Mesenchymal stem cell (in vitro differentiated cells and primary cell): ENCODE data around the gene CHST3.

Source experiments
- DNase-seq: peaks from one replicate; pipeline ENCODE4 v3.0.0-alpha.2; 2013
- H2AFZ ChIP-seq: one replicate; pipeline ENCODE4 v1.6.1; 2013; ENCODE audit warnings: low read depth, mild to moderate bottlenecking, control low read depth, inconsistent platforms, low read length, moderate library complexity
- H2AK5ac ChIP-seq: 2 replicates; pipeline ENCODE4 v1.6.1; 2013; ENCODE audit warnings: low read length, moderate library complexity, mild to moderate bottlenecking, inconsistent platforms; ENCODE audit not compliant: severe bottlenecking
- H2BK120ac ChIP-seq: one replicate; pipeline ENCODE4 v1.6.1; 2013; ENCODE audit warnings: low read depth, mild to moderate bottlenecking, inconsistent platforms, low read length, moderate library complexity
- H2BK12ac ChIP-seq, 2 experiments: one replicate each; pipeline ENCODE4 v1.6.1; 2013; ENCODE audit warnings: inconsistent platforms in 2 of 2, low read length in 2 of 2, mild to moderate bottlenecking in 2 of 2, moderate library complexity in 2 of 2, control low read depth in 1 of 2
- H2BK15ac ChIP-seq: one replicate; pipeline ENCODE4 v1.6.1; 2013; ENCODE audit warnings: mild to moderate bottlenecking, low read depth, inconsistent platforms; ENCODE audit not compliant: poor library complexity, severe bottlenecking
- H2BK5ac ChIP-seq: 2 replicates; pipeline ENCODE4 v1.6.1; 2013; ENCODE audit warnings: low read depth, mild to moderate bottlenecking, low read length, control low read depth, inconsistent platforms; ENCODE audit not compliant: poor library complexity, severe bottlenecking
- H3K14ac ChIP-seq, 2 experiments: one replicate each; pipeline ENCODE4 v1.6.1; 2013; ENCODE audit warnings: inconsistent platforms in 2 of 2, low read length in 2 of 2, control low read depth in 1 of 2, mild to moderate bottlenecking in 1 of 2, moderate library complexity in 1 of 2
- H3K18ac ChIP-seq, 2 experiments: one replicate each; pipeline ENCODE4 v1.6.1; 2013; ENCODE audit warnings: inconsistent platforms in 2 of 2, low read length in 2 of 2, control low read depth in 1 of 2, low read depth in 1 of 2, mild to moderate bottlenecking in 1 of 2
- H3K23ac ChIP-seq, 2 experiments: one replicate each; pipeline ENCODE4 v1.6.1; 2013; ENCODE audit warnings: inconsistent platforms in 2 of 2, low read length in 2 of 2, mild to moderate bottlenecking in 2 of 2, moderate library complexity in 2 of 2, control low read depth in 1 of 2
- H3K27ac ChIP-seq: 2 replicates; pipeline ENCODE4 v1.5.1; 2013; ENCODE audit warnings: mild to moderate bottlenecking, moderate library complexity, low read length, control low read depth, inconsistent platforms; ENCODE audit not compliant: poor library complexity, severe bottlenecking
- H3K27me3 ChIP-seq, 2 experiments: 2 replicates each; pipeline versions ENCODE4 v1.6.1 to v1.7.0; 2013; ENCODE audit warnings: low read length in 2 of 2, mild to moderate bottlenecking in 2 of 2, moderate library complexity in 2 of 2, control low read depth in 1 of 2, inconsistent platforms in 1 of 2; ENCODE audit not compliant: control insufficient read depth in 1 of 2, insufficient read depth in 1 of 2
- H3K36me3 ChIP-seq, 2 experiments: 2 replicates each; pipeline versions ENCODE4 v1.6.1 to v1.7.0; 2013; ENCODE audit warnings: low read length in 2 of 2, control low read depth in 1 of 2, inconsistent platforms in 1 of 2, low read depth in 1 of 2, mild to moderate bottlenecking in 1 of 2; ENCODE audit not compliant: insufficient read depth in 2 of 2, control insufficient read depth in 1 of 2
- H3K4ac ChIP-seq, 2 experiments: one replicate each; pipeline ENCODE4 v1.6.1; 2013; ENCODE audit warnings: inconsistent platforms in 2 of 2, low read length in 2 of 2, mild to moderate bottlenecking in 2 of 2, moderate library complexity in 2 of 2, control low read depth in 1 of 2, low read depth in 1 of 2
- H3K4me1 ChIP-seq: 2 replicates; pipeline ENCODE4 v1.6.1; 2013; ENCODE audit warnings: low read depth, low read length, control low read depth; ENCODE audit not compliant: control insufficient read depth, insufficient read depth
- H3K4me2 ChIP-seq: 2 replicates; pipeline ENCODE4 v1.6.1; 2013; ENCODE audit warnings: low read length, mild to moderate bottlenecking, inconsistent platforms; ENCODE audit not compliant: poor library complexity, severe bottlenecking
- H3K4me3 ChIP-seq, 2 experiments: 2 replicates each; pipeline versions ENCODE4 v1.5.1 to v1.7.0; 2013; ENCODE audit warnings: low read length in 2 of 2, mild to moderate bottlenecking in 2 of 2, control low read depth in 1 of 2, low read depth in 1 of 2; ENCODE audit not compliant: insufficient read depth in 1 of 2
- H3K79me1 ChIP-seq: replicated peaks from 2 replicates; pipeline ENCODE4 v1.6.1; 2013; ENCODE audit warnings: mild to moderate bottlenecking, control low read depth, low read length, inconsistent platforms; ENCODE audit not compliant: poor library complexity, severe bottlenecking
- H3K9ac ChIP-seq: 2 replicates; pipeline ENCODE4 v1.7.0; 2013; ENCODE audit warnings: mild to moderate bottlenecking, low read length, moderate library complexity
- H3K9me3 ChIP-seq: 2 replicates; pipeline ENCODE4 v1.7.0; 2013; ENCODE audit warnings: mild to moderate bottlenecking, low read length; ENCODE audit not compliant: control insufficient read depth
- H4K8ac ChIP-seq: one replicate; pipeline ENCODE4 v1.6.1; 2013; ENCODE audit warnings: inconsistent platforms, mild to moderate bottlenecking, low read length, moderate library complexity
- H4K91ac ChIP-seq: one replicate; pipeline ENCODE4 v1.6.1; 2013; ENCODE audit warnings: mild to moderate bottlenecking, low read length, inconsistent platforms
- WGBS: methylation state at CpG from one replicate; pipeline ENCODE4 v1.1.7; 2013; ENCODE audit warnings: mixed read lengths; 5-methylcytosine and 5-hydroxymethylcytosine counted together

Gene CHST3

DNA sequence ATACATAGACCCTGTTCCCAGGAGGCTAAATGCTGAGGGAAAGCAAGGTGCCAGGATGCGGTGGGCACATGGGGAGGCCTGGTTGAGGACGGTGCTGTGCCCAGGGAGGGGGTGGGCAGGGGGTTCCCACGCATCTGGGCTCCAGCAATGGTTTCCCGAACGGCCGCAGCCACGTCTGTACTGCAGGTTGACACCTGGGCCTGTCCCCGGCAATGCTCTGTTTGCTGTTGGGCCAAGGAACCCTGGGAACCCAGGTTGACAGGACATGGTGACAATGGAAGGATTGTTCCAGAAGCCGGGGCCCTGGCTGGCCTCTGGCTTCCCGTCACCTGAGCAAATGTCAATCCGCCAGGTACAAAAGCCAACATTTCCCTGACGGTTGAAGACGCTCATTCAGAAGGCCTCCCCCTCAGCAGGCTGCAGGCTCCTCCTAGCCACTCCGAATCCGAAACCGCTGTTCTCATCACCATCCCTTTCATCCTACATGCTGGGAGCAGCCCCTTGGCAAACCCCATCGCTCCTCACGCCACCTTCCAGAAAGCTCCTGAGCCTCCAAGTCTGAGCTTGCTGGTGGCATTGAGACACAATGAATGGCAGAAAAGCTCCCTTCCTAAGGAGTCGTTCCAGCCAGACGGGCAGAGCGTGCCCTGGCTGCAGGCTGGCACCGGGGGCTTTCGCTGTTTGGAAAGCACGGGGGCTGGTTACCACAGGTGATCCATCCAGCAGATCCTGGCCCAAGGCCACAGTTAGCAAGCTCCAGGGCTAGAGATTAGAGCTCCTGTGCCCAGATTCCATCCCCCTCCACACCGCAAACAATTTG, 92.9 kb downstream of the CHST3 start:
- Histone ChIP-seq H4K91ac (no peak overlapping the region), H2AFZ (no peak overlapping the region), H2BK12ac (peak overlapping the region in 1 of 2 experiments; percentile 38), H2BK15ac (no peak overlapping the region), H3K79me1 (no peaks in the 10 kb centered on the region), H2BK5ac (no peak overlapping the region), H4K8ac (no peak overlapping the region), H3K14ac (no peak overlapping the region), H3K9ac (no peak overlapping the region), H3K23ac (no peak overlapping the region), H2BK120ac (no peak overlapping the region), H3K4me2 (no peak overlapping the region), H3K4ac (no peak overlapping the region), H3K4me3 (no peak overlapping the region), H3K4me1 (no peaks in the 10 kb centered on the region), H3K36me3 (no peaks in the 10 kb centered on the region), H3K18ac (no peak overlapping the region), H3K9me3 (no peaks in the 10 kb centered on the region), H3K27ac (no peak overlapping the region), H2AK5ac (no peak overlapping the region), H3K27me3 (peaks cover 32 to 48% of the 10 kb centered on the region in 2 experiments)
- DNase-seq = no peak
- 88% methylated on average over 25 of the region's 25 CpGs for WGBS

DNA sequence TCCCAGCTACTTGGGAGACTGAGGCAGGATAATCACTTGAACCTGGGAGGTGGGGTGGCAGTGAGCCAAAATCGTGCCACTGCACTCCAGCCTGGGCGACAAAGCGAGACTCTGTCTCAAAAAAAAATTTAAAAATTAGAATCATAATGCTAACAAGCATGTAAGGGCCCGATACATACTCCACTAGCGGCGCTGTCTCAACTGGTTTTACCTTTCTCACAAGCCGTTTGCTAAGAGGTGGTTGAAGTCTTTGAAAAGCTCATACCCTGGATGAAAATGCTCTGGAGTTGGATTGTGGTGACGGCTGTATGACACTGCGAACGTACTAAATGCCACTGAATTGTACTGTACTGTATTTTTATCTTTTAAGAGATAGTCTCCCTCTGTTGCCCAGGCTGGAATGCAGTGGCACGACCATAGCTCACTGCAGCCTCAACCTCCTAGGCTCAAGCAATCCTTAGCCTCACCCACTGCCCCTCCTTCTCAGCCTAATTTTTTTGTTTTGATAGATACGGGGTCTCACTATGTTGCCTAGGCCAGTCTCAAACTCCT, 94.2 kb downstream of the CHST3 start:
- Histone ChIP-seq H3K4me3 (no peak overlapping the region), H3K27ac (no peak overlapping the region), H3K4me1 (peaks cover 2% of the 10 kb centered on the region), H3K27me3 (peaks cover 32 to 45% of the 10 kb centered on the region in 2 experiments), H2BK5ac (no peak overlapping the region), H2AK5ac (no peak overlapping the region), H3K9ac (no peak overlapping the region), H2AFZ (no peak overlapping the region), H3K4ac (no peak overlapping the region), H2BK15ac (no peak overlapping the region), H3K36me3 (no peaks in the 10 kb centered on the region), H3K14ac (no peak overlapping the region), H4K8ac (no peak overlapping the region), H3K79me1 (no peaks in the 10 kb centered on the region), H2BK12ac (no peak overlapping the region), H4K91ac (no peak overlapping the region), H3K23ac (no peak overlapping the region), H3K9me3 (no peaks in the 10 kb centered on the region), H2BK120ac (no peak overlapping the region), H3K4me2 (no peak overlapping the region), H3K18ac (no peak overlapping the region)
- no peak for DNase-seq
- WGBS = 98% methylated on average over 10 of the region's 12 CpGs

DNA sequence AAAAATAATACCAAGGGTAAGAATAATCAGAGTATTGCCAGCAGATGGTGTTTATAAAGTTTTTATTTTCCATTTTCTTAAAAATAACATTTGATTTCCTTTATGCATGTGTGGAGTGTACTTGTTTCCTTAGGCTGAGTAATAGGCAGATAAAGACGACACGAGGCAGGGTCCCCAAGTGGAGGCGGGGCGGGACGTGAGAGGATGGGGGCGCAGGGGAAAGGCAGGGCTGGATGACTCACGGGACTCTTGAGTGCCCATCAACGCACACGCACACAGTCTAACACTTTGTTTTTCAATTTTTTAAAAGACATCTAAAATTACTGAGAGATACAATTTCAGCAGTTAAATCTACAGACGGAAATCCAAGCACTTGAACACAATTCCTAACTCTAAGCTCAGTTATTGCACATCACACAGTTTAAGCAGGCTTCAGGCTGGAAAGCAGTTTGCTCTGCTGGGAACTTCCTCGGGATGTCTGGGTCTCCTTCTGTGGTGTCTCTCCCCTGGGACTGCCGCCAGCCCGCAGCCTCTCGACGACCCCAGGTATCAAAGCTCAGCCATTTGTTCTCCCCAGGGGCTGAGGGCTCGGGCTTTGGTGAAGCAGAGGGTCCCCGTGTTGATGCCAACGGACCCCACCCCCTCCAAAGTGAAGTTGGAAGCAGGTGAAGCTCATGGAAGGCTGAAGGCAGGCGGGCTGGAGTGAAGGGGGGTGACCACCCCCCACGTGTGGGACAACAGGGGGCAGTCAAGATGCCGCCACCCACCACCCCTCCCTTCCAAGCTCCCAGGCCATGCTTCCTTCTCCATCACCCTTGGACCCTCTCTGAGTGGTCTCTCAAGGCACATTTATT, 95.0 kb downstream of the CHST3 start:
- 66% methylated on average over 19 of the region's 21 CpGs for WGBS
- H2AFZ ChIP-seq = no peak overlapping the region
- no peak overlapping the region for H3K9ac ChIP-seq
- no peak overlapping the region for H3K14ac ChIP-seq
- H2BK120ac ChIP-seq = no peak overlapping the region
- no peak overlapping the region for H3K4me2 ChIP-seq
- no peak overlapping the region for H3K4ac ChIP-seq
- peaks cover 2% of the 10 kb centered on the region for H3K4me1 ChIP-seq
- H2BK5ac ChIP-seq = no peak overlapping the region
- H2AK5ac ChIP-seq = no peak overlapping the region
- peak; percentile 33 for DNase-seq
- no peak overlapping the region for H2BK12ac ChIP-seq
- H3K4me3 ChIP-seq = no peak overlapping the region
- no peak overlapping the region for H3K23ac ChIP-seq
- H3K36me3 ChIP-seq = no peaks in the 10 kb centered on the region
- no peak overlapping the region for H4K91ac ChIP-seq
- H3K27me3 ChIP-seq = peaks cover 32 to 45% of the 10 kb centered on the region in 2 experiments
- no peaks in the 10 kb centered on the region for H3K79me1 ChIP-seq
- no peak overlapping the region for H3K27ac ChIP-seq
- H3K9me3 ChIP-seq = no peaks in the 10 kb centered on the region
- no peak overlapping the region for H4K8ac ChIP-seq
- H2BK15ac ChIP-seq = no peak overlapping the region
- H3K18ac ChIP-seq = no peak overlapping the region
